Stimulated activated CD8-positive, alpha-beta memory T cell treated with anti-CD3 and anti-CD28 coated beads, Interleukin-15, amount 100 ng/mL, for 24 hours (primary cell): ENCODE results near the gene MT1F.

Experiments
- DNase-seq: peaks from one replicate; pipeline ENCODE4 v3.0.0-alpha.2; 2020; ENCODE audit warnings: low read depth

MT1F gene

GRCh38 chr16:56625943-56626654 lies 31.7 kb upstream of the MT1F start:
- no peak for DNase-seq

- DNase-seq, result no peak
These were observed 31.1 kb upstream of the MT1F start for GRCh38 chr16:56626685-56627084.

- DNase-seq, result no peak
These were observed 29.0 kb upstream of the MT1F start for GRCh38 chr16:56628486-56629350.

- no peak for DNase-seq
These were observed 28.2 kb upstream of the MT1F start for GRCh38 chr16:56629531-56629930.

- DNase-seq, result no peak
These were observed 27.6 kb upstream of the MT1F start for GRCh38 chr16:56630134-56630533.

- DNase-seq, result no peak
These were observed 26.6 kb upstream of the MT1F start for GRCh38 chr16:56631197-56631596.

- DNase-seq, result no peak
These were observed 26.0 kb upstream of the MT1F start for GRCh38 chr16:56631832-56632155.

- DNase-seq, result no peak
These were observed 25.5 kb upstream of the MT1F start, which contains the start of gene MT1M for GRCh38 chr16:56632156-56632847. Gene MT1M, plus strand, starts transcription at chr16:56632659. Its CDS starts 73 bp downstream, at chr16:56632732.

GRCh38 chr16:56632848-56633365 lies 24.9 kb upstream of the MT1F start:
- DNase-seq, result no peak

- no peak for DNase-seq
These were observed 24.2 kb upstream of the MT1F start for GRCh38 chr16:56633535-56633934.

GRCh38 chr16:56634715-56635440 lies 22.9 kb upstream of the MT1F start:
- no peak for DNase-seq

GRCh38 chr16:56635441-56635967 lies 22.3 kb upstream of the MT1F start:
- no peak for DNase-seq

GRCh38 chr16:56636616-56637413 lies 20.9 kb upstream of the MT1F start:
- no peak for DNase-seq

- DNase-seq, result no peak
These were observed 19.7 kb upstream of the MT1F start, which contains the start of gene MT1A for GRCh38 chr16:56637814-56638750. Gene MT1A, plus strand, starts transcription at chr16:56638666. Its CDS starts 73 bp downstream, at chr16:56638739.

GRCh38 chr16:56639045-56639444 lies 18.7 kb upstream of the MT1F start:
- DNase-seq, result no peak

GRCh38 chr16:56640076-56640475 lies 17.7 kb upstream of the MT1F start:
- DNase-seq, result no peak

GRCh38 chr16:56641166-56641565 lies 16.6 kb upstream of the MT1F start:
- no peak for DNase-seq

GRCh38 chr16:56643080-56643778 lies 14.5 kb upstream of the MT1F start:
- peak; percentile 48 for DNase-seq

- DNase-seq, result no peak
These were observed 13.9 kb upstream of the MT1F start for GRCh38 chr16:56643833-56644232.
